HepG2 (cell line): ENCODE data around the gene LRRC63. TPM values are rescaled to one million over a fixed set of nuclear protein-coding genes. Genes with fewer than 3 reads are reported as not detected.

Source experiments
- ATAC-seq: fragments of 200-7000 bp; cut with Tn5 transposase; 3 replicates; pipeline ENCODE4 v1.9.1; 2020; ENCODE audit warnings: mild to moderate bottlenecking, moderate library complexity
- BruUV-seq: library from RNA; stranded (reverse); fragments of 400-500 nt; replicated peaks from 2 replicates; lab custom pipeline; 2021; lab: Mats Ljungman, UMichigan
- CTCF ChIA-PET: fragments of 300-600 bp; formaldehyde crosslinking; extraction: SDS; loops from one replicate; lab custom pipeline; 2021; ENCODE audit warnings: low total read pairs, inconsistent platforms, low intra/inter-chr PET ratio; lab: Yijun Ruan, JAX
- POLR2A ChIA-PET: fragments of 350-600 bp; sonication (Branson Sonifier 250); formaldehyde crosslinking; loops from one replicate; lab custom pipeline; 2020; ENCODE audit warnings: antibody characterized with exemption, inconsistent platforms; lab: Yijun Ruan, JAX
- DNase-seq: peaks from one replicate; pipeline ENCODE4 v3.0.0-alpha.2; 2015; ENCODE audit warnings: low spot score
- FAIRE-seq: peaks from 3 replicates; lab custom pipeline; 2011; peaks lifted over from hg19 to GRCh38; lab: Jason Lieb, UNC
- H2AFZ ChIP-seq: one replicate; pipeline ENCODE4 v1.6.1; 2011; ENCODE audit warnings: low read length, inconsistent platforms
- H3K27ac ChIP-seq: fragments of 300-600 bp; 3 replicates; pipeline ENCODE4 v1.8.0; 2011; ENCODE audit warnings: mixed run types, mild to moderate bottlenecking, mixed read lengths, low read length, inconsistent platforms; ENCODE audit not compliant: insufficient read depth; ENCODE audit errors: extremely low read length
- H3K27me3 ChIP-seq, 2 experiments: fragments of 200-600 bp in 1 of 2; 2 replicates in 1 of 2; 3 replicates in 1 of 2; pipeline versions ENCODE4 v1.6.0 to v1.8.0; 2011; ENCODE audit warnings: low read length in 2 of 2, mild to moderate bottlenecking in 2 of 2, moderate library complexity in 2 of 2, inconsistent platforms in 1 of 2; ENCODE audit not compliant: insufficient read depth in 2 of 2, control insufficient read depth in 1 of 2
- H3K36me3 ChIP-seq, 2 experiments: fragments of 200-600 bp in 1 of 2; replicated peaks in 1 of 2; 2 replicates in 1 of 2; 3 replicates in 1 of 2; pipeline versions ENCODE4 v1.5.1 to v1.8.0; 2011; ENCODE audit warnings: low read length in 2 of 2, inconsistent platforms in 1 of 2; ENCODE audit not compliant: insufficient read depth in 2 of 2, control insufficient read depth in 1 of 2
- H3K4me1 ChIP-seq: 2 replicates; pipeline ENCODE4 v1.5.1; 2012; ENCODE audit warnings: low read length, inconsistent platforms; ENCODE audit not compliant: insufficient read depth
- H3K4me2 ChIP-seq: 2 replicates; pipeline ENCODE4 v1.6.0; 2011; ENCODE audit warnings: low read depth, low read length, inconsistent platforms
- H3K4me3 ChIP-seq, 3 experiments: fragments of 200-600 bp in 1 of 3; sonication (generic), shearing (Covaris generic) in 1 of 3; replicated peaks in 1 of 3; 2 replicates each; pipeline ENCODE4 v1.5.1; 2011 to 2016; ENCODE audit warnings: low read length in 3 of 3, inconsistent platforms in 2 of 3, low read depth in 2 of 3, mild to moderate bottlenecking in 2 of 3, control low read depth in 1 of 3, mixed read lengths in 1 of 3; ENCODE audit not compliant: insufficient read depth in 1 of 3
- H3K79me2 ChIP-seq: one replicate; pipeline ENCODE4 v1.6.1; 2011; ENCODE audit warnings: low read length, inconsistent platforms; ENCODE audit not compliant: insufficient read depth
- H3K9ac ChIP-seq: 2 replicates; pipeline ENCODE4 v1.6.0; 2011; ENCODE audit warnings: mild to moderate bottlenecking, low read depth, low read length, inconsistent platforms; ENCODE audit not compliant: insufficient read depth
- H3K9me3 ChIP-seq: 2 replicates; pipeline ENCODE4 v1.5.1; 2012; ENCODE audit warnings: mild to moderate bottlenecking, low read length
- H4K20me1 ChIP-seq: 2 replicates; pipeline ENCODE4 v1.6.0; 2011; ENCODE audit warnings: inconsistent platforms, mild to moderate bottlenecking, low read length, moderate library complexity; ENCODE audit not compliant: insufficient read depth
- KMT2A ChIP-seq: sonication (generic); formaldehyde crosslinking; IDR thresholded peaks from 2 replicates; pipeline ENCODE4 v1.4.0; 2020; ENCODE audit warnings: missing genetic modification reagents
- SRSF1 ChIP-seq: fragments of 200-400 bp; formaldehyde crosslinking; optimal IDR thresholded peaks from 2 replicates; pipeline ENCODE3; 2017; ENCODE audit warnings: mild to moderate bottlenecking, low read depth, low read length, moderate library complexity
- SRSF9 ChIP-seq: fragments of 200-400 bp; formaldehyde crosslinking; IDR thresholded peaks from 2 replicates; pipeline ENCODE4 v1.6.1; 2018; ENCODE audit warnings: borderline replicate concordance, mild to moderate bottlenecking, low read depth, low read length; ENCODE audit not compliant: insufficient read depth, poor library complexity, severe bottlenecking
- ZFP62 ChIP-seq: sonication (generic); formaldehyde crosslinking; IDR thresholded peaks from 2 replicates; pipeline ENCODE4 v1.4.0; 2020; ENCODE audit warnings: missing genetic modification reagents
- ZNF138 ChIP-seq: sonication (generic); formaldehyde crosslinking; IDR thresholded peaks from 2 replicates; pipeline ENCODE4 v1.5.0; 2020; ENCODE audit warnings: mild to moderate bottlenecking, low read depth, missing genetic modification reagents
- ZNF572 ChIP-seq: sonication (generic); formaldehyde crosslinking; IDR thresholded peaks from 2 replicates; pipeline ENCODE4 v1.5.1; 2020; ENCODE audit warnings: mild to moderate bottlenecking, missing genetic modification reagents
- ZNF841 ChIP-seq: sonication (generic); formaldehyde crosslinking; IDR thresholded peaks from 2 replicates; pipeline ENCODE4 v1.8.1; 2023; ENCODE audit warnings: missing genetic modification reagents, borderline replicate concordance
- WGBS: methylation state at CpG from one replicate; pipeline ENCODE4 v1.1.6; 2017; ENCODE audit warnings: low lambda C conversion rate; 5-methylcytosine and 5-hydroxymethylcytosine counted together
- in situ Hi-C: cut with HindIII; loops from 2 replicates; pipeline ENCODE4 v1.10.0; 2017; ENCODE audit warnings: low pct_unique_long_range_greater_than_20kb; ENCODE audit not compliant: extremely low pct_ligation_motif_present
- intact Hi-C: fragments of 100-400 bp; cut with micrococcal nuclease; formaldehyde crosslinking; loops from one replicate; pipeline ENCODE4 v1.10.0; 2022; ENCODE audit not compliant: unreplicated experiment
- polyA plus RNA-seq, 8 experiments: library from polyadenylated mRNA; depleted of rRNA in 3 of 8; stranded (reverse) in 7 of 8; unstranded in 1 of 8; fragments of >200 nt; fragmentation: Illumina TruSeq in 4 of 8; extraction: Trizol in 4 of 8; gene quantifications; 2 replicates each; pipeline versions ENCODE4 v1.2.1 to v1.2.3, GENCODE V29; 2011 to 2016; ENCODE audit warnings: low read depth in 4 of 8, missing spikeins in 1 of 8, mixed read lengths in 1 of 8; ENCODE audit not compliant: insufficient read depth in 1 of 8
- total RNA-seq, 5 experiments: library from RNA; depleted of rRNA; stranded (reverse); fragments of >200 nt; fragmentation: Illumina TruSeq; extraction: Trizol; gene quantifications; 2 replicates each; pipeline ENCODE4 v1.2.3, GENCODE V29; 2016; ENCODE audit warnings: low read depth in 1 of 5
- TF ChIP-seq, protein P1 (sequence below): sonication (generic); formaldehyde crosslinking; IDR thresholded peaks from 2 replicates; pipeline ENCODE4; 2020; ENCODE audit warnings: missing genetic modification reagents, mild to moderate bottlenecking, borderline replicate concordance
- TF ChIP-seq, protein P2 (sequence below): sonication (generic); formaldehyde crosslinking; IDR thresholded peaks from 2 replicates; pipeline ENCODE4 v1.4.0; 2020; ENCODE audit warnings: mild to moderate bottlenecking, missing genetic modification reagents

Gene LRRC63
- total and polyA plus RNA-seq, 2 of the 13 experiments (the other 11 are each of a cell fraction or from before 2014, with no cell fraction given), result not detected

GRCh38 chr13:46178143-46178542, 33.6 kb upstream of the LRRC63 start:
- Histone ChIP-seq H3K79me2 (no peaks in the 10 kb centered on the region), H4K20me1 (no peaks in the 10 kb centered on the region), H2AFZ (no peak overlapping the region), H3K36me3 (no peaks in the 10 kb centered on the region), H3K4me1 (no peaks in the 10 kb centered on the region), H3K4me2 (no peak overlapping the region), H3K9ac (no peak overlapping the region), H3K27me3 (peaks cover 2 to 4% of the 10 kb centered on the region in 2 experiments; a peak in 2 of 5 replicates), H3K27ac (no peak overlapping the region), H3K9me3 (no peaks in the 10 kb centered on the region), H3K4me3 (no peak overlapping the region)
- in situ Hi-C loops, result no loop called here
- ChIA-PET CTCF (no interaction called here), POLR2A (no interaction called here)
- ATAC-seq (no peak), FAIRE-seq (no peak), DNase-seq (no peak)
- no peak for TF ChIP-seq SRSF1
- WGBS, result 43% methylated on average over 5 of the region's 5 CpGs
- intact Hi-C loops, result no loop called here
- BruUV-seq, result no TSS peak

DNA sequence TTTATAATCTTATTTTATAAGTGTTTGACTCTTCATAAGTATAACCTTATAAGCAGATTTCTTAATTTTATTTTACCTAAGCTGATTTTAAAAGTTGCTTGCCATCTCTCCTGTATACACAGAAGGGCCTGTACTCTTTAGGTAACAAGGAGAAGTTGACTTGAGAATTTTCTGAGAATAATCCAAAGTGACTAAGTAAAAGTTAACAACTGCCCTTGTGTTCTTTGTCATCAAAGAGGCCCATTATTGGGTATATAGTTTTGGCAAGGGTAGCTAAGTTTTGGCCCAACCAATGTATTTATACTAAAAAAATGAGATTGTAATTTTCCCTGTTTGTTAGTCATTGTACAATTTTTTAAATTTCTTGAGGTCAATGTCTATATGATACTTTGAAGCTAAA, 32.9 kb upstream of the LRRC63 start:
- BruUV-seq, result no TSS peak
- DNase-seq (no peak), ATAC-seq (no peak), FAIRE-seq (no peak)
- peaks cover 4% of the 10 kb centered on the region; the same call in 1 of the 2 replicates for H3K4me1 ChIP-seq
- in situ Hi-C loops (no loop called here), intact Hi-C loops (no loop called here)
- H3K79me2 ChIP-seq, result no peaks in the 10 kb centered on the region
- no peak overlapping the region for H3K4me2 ChIP-seq
- H3K9ac ChIP-seq, result no peak overlapping the region
- no peaks in the 10 kb centered on the region for H3K36me3 ChIP-seq
- H3K27me3 ChIP-seq, result peaks cover 2 to 8% of the 10 kb centered on the region in 2 experiments; a peak in 2 of 5 replicates
- H3K4me3 ChIP-seq, result no peak overlapping the region
- no peak overlapping the region for H2AFZ ChIP-seq
- CTCF ChIA-PET, result no interaction called here
- H4K20me1 ChIP-seq, result no peaks in the 10 kb centered on the region
- no peaks in the 10 kb centered on the region for H3K9me3 ChIP-seq
- POLR2A ChIA-PET, result no interaction called here
- no peak overlapping the region for H3K27ac ChIP-seq
- TF ChIP-seq, protein P1, sequence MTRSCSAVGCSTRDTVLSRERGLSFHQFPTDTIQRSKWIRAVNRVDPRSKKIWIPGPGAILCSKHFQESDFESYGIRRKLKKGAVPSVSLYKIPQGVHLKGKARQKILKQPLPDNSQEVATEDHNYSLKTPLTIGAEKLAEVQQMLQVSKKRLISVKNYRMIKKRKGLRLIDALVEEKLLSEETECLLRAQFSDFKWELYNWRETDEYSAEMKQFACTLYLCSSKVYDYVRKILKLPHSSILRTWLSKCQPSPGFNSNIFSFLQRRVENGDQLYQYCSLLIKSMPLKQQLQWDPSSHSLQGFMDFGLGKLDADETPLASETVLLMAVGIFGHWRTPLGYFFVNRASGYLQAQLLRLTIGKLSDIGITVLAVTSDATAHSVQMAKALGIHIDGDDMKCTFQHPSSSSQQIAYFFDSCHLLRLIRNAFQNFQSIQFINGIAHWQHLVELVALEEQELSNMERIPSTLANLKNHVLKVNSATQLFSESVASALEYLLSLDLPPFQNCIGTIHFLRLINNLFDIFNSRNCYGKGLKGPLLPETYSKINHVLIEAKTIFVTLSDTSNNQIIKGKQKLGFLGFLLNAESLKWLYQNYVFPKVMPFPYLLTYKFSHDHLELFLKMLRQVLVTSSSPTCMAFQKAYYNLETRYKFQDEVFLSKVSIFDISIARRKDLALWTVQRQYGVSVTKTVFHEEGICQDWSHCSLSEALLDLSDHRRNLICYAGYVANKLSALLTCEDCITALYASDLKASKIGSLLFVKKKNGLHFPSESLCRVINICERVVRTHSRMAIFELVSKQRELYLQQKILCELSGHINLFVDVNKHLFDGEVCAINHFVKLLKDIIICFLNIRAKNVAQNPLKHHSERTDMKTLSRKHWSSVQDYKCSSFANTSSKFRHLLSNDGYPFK, result no peak
- no peak for TF ChIP-seq ZFP62 (CRISPR knock-in tag)
- TF ChIP-seq, protein P2, sequence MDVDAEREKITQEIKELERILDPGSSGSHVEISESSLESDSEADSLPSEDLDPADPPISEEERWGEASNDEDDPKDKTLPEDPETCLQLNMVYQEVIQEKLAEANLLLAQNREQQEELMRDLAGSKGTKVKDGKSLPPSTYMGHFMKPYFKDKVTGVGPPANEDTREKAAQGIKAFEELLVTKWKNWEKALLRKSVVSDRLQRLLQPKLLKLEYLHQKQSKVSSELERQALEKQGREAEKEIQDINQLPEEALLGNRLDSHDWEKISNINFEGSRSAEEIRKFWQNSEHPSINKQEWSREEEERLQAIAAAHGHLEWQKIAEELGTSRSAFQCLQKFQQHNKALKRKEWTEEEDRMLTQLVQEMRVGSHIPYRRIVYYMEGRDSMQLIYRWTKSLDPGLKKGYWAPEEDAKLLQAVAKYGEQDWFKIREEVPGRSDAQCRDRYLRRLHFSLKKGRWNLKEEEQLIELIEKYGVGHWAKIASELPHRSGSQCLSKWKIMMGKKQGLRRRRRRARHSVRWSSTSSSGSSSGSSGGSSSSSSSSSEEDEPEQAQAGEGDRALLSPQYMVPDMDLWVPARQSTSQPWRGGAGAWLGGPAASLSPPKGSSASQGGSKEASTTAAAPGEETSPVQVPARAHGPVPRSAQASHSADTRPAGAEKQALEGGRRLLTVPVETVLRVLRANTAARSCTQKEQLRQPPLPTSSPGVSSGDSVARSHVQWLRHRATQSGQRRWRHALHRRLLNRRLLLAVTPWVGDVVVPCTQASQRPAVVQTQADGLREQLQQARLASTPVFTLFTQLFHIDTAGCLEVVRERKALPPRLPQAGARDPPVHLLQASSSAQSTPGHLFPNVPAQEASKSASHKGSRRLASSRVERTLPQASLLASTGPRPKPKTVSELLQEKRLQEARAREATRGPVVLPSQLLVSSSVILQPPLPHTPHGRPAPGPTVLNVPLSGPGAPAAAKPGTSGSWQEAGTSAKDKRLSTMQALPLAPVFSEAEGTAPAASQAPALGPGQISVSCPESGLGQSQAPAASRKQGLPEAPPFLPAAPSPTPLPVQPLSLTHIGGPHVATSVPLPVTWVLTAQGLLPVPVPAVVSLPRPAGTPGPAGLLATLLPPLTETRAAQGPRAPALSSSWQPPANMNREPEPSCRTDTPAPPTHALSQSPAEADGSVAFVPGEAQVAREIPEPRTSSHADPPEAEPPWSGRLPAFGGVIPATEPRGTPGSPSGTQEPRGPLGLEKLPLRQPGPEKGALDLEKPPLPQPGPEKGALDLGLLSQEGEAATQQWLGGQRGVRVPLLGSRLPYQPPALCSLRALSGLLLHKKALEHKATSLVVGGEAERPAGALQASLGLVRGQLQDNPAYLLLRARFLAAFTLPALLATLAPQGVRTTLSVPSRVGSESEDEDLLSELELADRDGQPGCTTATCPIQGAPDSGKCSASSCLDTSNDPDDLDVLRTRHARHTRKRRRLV, result no peak
- no peak for TF ChIP-seq ZNF841
- no peak for TF ChIP-seq KMT2A (CRISPR knock-in tag)
- no peak for TF ChIP-seq SRSF9
- no peak for TF ChIP-seq ZNF572
- no peak for TF ChIP-seq ZNF138 (CRISPR knock-in tag)
